ENCODE results near the gene MAGEA8.
"Not testable (repeated sequence)": the region's sequence is repeated elsewhere in the genome, so short reads cannot be mapped to it uniquely, and the experiment has no call there.

The MAGEA8 gene

GRCh38 chrX:149923836-149924235 is 42.9 kb downstream of the MAGEA8 start:
- not testable (repeated sequence) for H3K9me3 Mint-ChIP-seq

GRCh38 chrX:149924434-149924833 is 43.5 kb downstream of the MAGEA8 start:
- H3K4me3 Mint-ChIP-seq; H3K36me3 Mint-ChIP-seq (ENCODE audit: low read depth); H3K9me3 Mint-ChIP-seq: not testable (repeated sequence)

More at GRCh38 chrX:149923836-149924235, 42.9 kb downstream of the MAGEA8 start:
- not testable (repeated sequence) for H3K27me3 Mint-ChIP-seq; H3K36me3 Mint-ChIP-seq (ENCODE audit: low read depth); H3K4me3 Mint-ChIP-seq; H3K27ac Mint-ChIP-seq; H3K4me1 Mint-ChIP-seq (ENCODE audit: low read depth); DNase-seq

GRCh38 chrX:149927245-149927963 is 46.4 kb downstream of the MAGEA8 start:
- not testable (repeated sequence) for H3K4me3 Mint-ChIP-seq; H3K9me3 Mint-ChIP-seq; H3K36me3 Mint-ChIP-seq (ENCODE audit: low read depth); DNase-seq; H3K27me3 Mint-ChIP-seq; H3K4me1 Mint-ChIP-seq (ENCODE audit: low read depth); H3K27ac Mint-ChIP-seq

More at GRCh38 chrX:149924434-149924833, 43.5 kb downstream of the MAGEA8 start:
- not testable (repeated sequence) for H3K27me3 Mint-ChIP-seq; DNase-seq; H3K4me1 Mint-ChIP-seq (ENCODE audit: low read depth); H3K27ac Mint-ChIP-seq

GRCh38 chrX:149927964-149928258 is 46.9 kb downstream of the MAGEA8 start:
- DNase-seq; H3K36me3 Mint-ChIP-seq (ENCODE audit: low read depth); H3K4me3 Mint-ChIP-seq; H3K27me3 Mint-ChIP-seq; H3K4me1 Mint-ChIP-seq (ENCODE audit: low read depth); H3K9me3 Mint-ChIP-seq; H3K27ac Mint-ChIP-seq: not testable (repeated sequence)

- H3K36me3 Mint-ChIP-seq (ENCODE audit: low read depth); H3K27ac Mint-ChIP-seq; DNase-seq; H3K4me3 Mint-ChIP-seq; H3K9me3 Mint-ChIP-seq; H3K27me3 Mint-ChIP-seq; H3K4me1 Mint-ChIP-seq (ENCODE audit: low read depth): not testable (repeated sequence)
Measured at GRCh38 chrX:149928635-149929034, 47.7 kb downstream of the MAGEA8 start.

GRCh38 chrX:149929400-149929799 is 48.4 kb downstream of the MAGEA8 start, which contains the start of gene HSFX4:
Gene HSFX4, plus strand, starts transcription at chrX:149929573. Its CDS starts 72 bp downstream, at chrX:149929645.
- not testable (repeated sequence) for H3K4me3 Mint-ChIP-seq; H3K36me3 Mint-ChIP-seq (ENCODE audit: low read depth); H3K27me3 Mint-ChIP-seq; H3K9me3 Mint-ChIP-seq; H3K27ac Mint-ChIP-seq; H3K4me1 Mint-ChIP-seq (ENCODE audit: low read depth); DNase-seq

GRCh38 chrX:149931355-149931754 is 50.4 kb downstream of the MAGEA8 start:
- not testable (repeated sequence) for DNase-seq; H3K4me3 Mint-ChIP-seq; H3K27ac Mint-ChIP-seq; H3K9me3 Mint-ChIP-seq; H3K4me1 Mint-ChIP-seq (ENCODE audit: low read depth); H3K27me3 Mint-ChIP-seq
- H3K36me3 Mint-ChIP-seq (ENCODE audit: low read depth), result peaks cover 14% of the 10 kb centered on the region

- not testable (repeated sequence) for DNase-seq; H3K27ac Mint-ChIP-seq; H3K27me3 Mint-ChIP-seq; H3K4me3 Mint-ChIP-seq; H3K9me3 Mint-ChIP-seq; H3K4me1 Mint-ChIP-seq (ENCODE audit: low read depth)
- H3K36me3 Mint-ChIP-seq (ENCODE audit: low read depth), result peaks cover 14% of the 10 kb centered on the region
Measured at GRCh38 chrX:149932150-149932549, 51.2 kb downstream of the MAGEA8 start.

- H3K36me3 Mint-ChIP-seq (ENCODE audit: low read depth), result peaks cover 14% of the 10 kb centered on the region
- not testable (repeated sequence) for H3K27ac Mint-ChIP-seq; H3K27me3 Mint-ChIP-seq; H3K4me3 Mint-ChIP-seq; H3K4me1 Mint-ChIP-seq (ENCODE audit: low read depth); DNase-seq; H3K9me3 Mint-ChIP-seq
Measured at GRCh38 chrX:149932970-149933369, 52.0 kb downstream of the MAGEA8 start.

GRCh38 chrX:149933547-149933946 is 52.6 kb downstream of the MAGEA8 start:
- not testable (repeated sequence) for H3K27ac Mint-ChIP-seq; DNase-seq; H3K27me3 Mint-ChIP-seq; H3K4me1 Mint-ChIP-seq (ENCODE audit: low read depth); H3K4me3 Mint-ChIP-seq; H3K9me3 Mint-ChIP-seq
- peaks cover 14% of the 10 kb centered on the region for H3K36me3 Mint-ChIP-seq (ENCODE audit: low read depth)

All from activated T-cell treated with anti-CD3 and anti-CD28 coated beads, Interleukin-2, amount 50 U/mL, for 24 hours (primary cell).